Bone marrow (tissue), 2 donors: ENCODE measurements around the gene CDH12.

Source experiments
- DNase-seq, 2 donors: peaks; one replicate each; lab custom pipeline; 2025; lab: John Stamatoyannopoulos, UW

Gene CDH12

GRCh38 chr5:21820527-21820926, 1032.6 kb downstream of the CDH12 start:
- no peak for DNase-seq

- no peak for DNase-seq
These were observed 1034.8 kb downstream of the CDH12 start for GRCh38 chr5:21818370-21818720.

GRCh38 chr5:21817668-21818369, 1035.3 kb downstream of the CDH12 start:
- no peak for DNase-seq

- no peak for DNase-seq
These were observed 1042.3 kb downstream of the CDH12 start for GRCh38 chr5:21810737-21811316.

- no peak for DNase-seq
These were observed 1043.5 kb downstream of the CDH12 start for GRCh38 chr5:21809611-21810010.

GRCh38 chr5:21807953-21808352, 1045.2 kb downstream of the CDH12 start:
- DNase-seq = no peak

- peak in 1 of 2 donors; percentile 13 for DNase-seq
These were observed 1046.2 kb downstream of the CDH12 start for GRCh38 chr5:21806943-21807342.

- no peak for DNase-seq
These were observed 1046.9 kb downstream of the CDH12 start for GRCh38 chr5:21806271-21806670.

GRCh38 chr5:21802869-21803490, 1050.2 kb downstream of the CDH12 start:
- no peak for DNase-seq

- no peak for DNase-seq
These were observed 1051.0 kb downstream of the CDH12 start for GRCh38 chr5:21802100-21802499.

GRCh38 chr5:21792748-21793147, 1060.4 kb downstream of the CDH12 start:
- DNase-seq = no peak

GRCh38 chr5:21791304-21791703, 1061.8 kb downstream of the CDH12 start:
- no peak for DNase-seq

- DNase-seq = no peak
These were observed 1068.7 kb downstream of the CDH12 start for GRCh38 chr5:21784487-21784886.

GRCh38 chr5:21783074-21783679, 1070.0 kb downstream of the CDH12 start:
- DNase-seq = no peak

- DNase-seq = no peak
These were observed 1076.7 kb downstream of the CDH12 start for GRCh38 chr5:21776466-21776865.

- DNase-seq = no peak
These were observed 1078.3 kb downstream of the CDH12 start for GRCh38 chr5:21774801-21775200.

GRCh38 chr5:21774281-21774680, 1078.9 kb downstream of the CDH12 start:
- no peak for DNase-seq

- no peak for DNase-seq
These were observed 1079.7 kb downstream of the CDH12 start for GRCh38 chr5:21773456-21773855.

GRCh38 chr5:21765406-21765805, 1087.7 kb downstream of the CDH12 start:
- no peak for DNase-seq

GRCh38 chr5:21739096-21739495, 1114.0 kb downstream of the CDH12 start:
- no peak for DNase-seq

- no peak for DNase-seq
These were observed 1129.6 kb downstream of the CDH12 start for GRCh38 chr5:21723500-21723899.

- DNase-seq = no peak
These were observed 1141.0 kb downstream of the CDH12 start for GRCh38 chr5:21711866-21712758.
